ENCODE data around the gene ESAM.

Gene ESAM

GRCh38 chr11:124712392-124712791, 49.7 kb downstream of the ESAM start:
- H3K4me1 ChIP-seq: peaks cover 11 to 15% (median 13%) of the 10 kb centered on the region in 10 experiments
- H3K9ac ChIP-seq: no peak overlapping the region
- peaks cover 0 to 2% (median under 1%) of the 10 kb centered on the region in 11 experiments; a peak in 3 of 22 replicates for H4K20me1 ChIP-seq
- no peak overlapping the region for H3K4me3 ChIP-seq
- H3K27ac ChIP-seq: no peak overlapping the region
- H3K36me3 ChIP-seq: no peaks in the 10 kb centered on the region
- TF ChIP-seq Cebpa-rat (IDR thresholded peaks at IDR 0.05): no peak
- peaks cover 12 to 31% (median 21%) of the 10 kb centered on the region in 11 experiments for H3K27me3 ChIP-seq
- H3K9me3 ChIP-seq (replicated peaks in 1 of 11): peaks cover 11 to 19% (median 16%) of the 10 kb centered on the region in 11 experiments
- no peak overlapping the region for H3K4me2 ChIP-seq

DNA sequence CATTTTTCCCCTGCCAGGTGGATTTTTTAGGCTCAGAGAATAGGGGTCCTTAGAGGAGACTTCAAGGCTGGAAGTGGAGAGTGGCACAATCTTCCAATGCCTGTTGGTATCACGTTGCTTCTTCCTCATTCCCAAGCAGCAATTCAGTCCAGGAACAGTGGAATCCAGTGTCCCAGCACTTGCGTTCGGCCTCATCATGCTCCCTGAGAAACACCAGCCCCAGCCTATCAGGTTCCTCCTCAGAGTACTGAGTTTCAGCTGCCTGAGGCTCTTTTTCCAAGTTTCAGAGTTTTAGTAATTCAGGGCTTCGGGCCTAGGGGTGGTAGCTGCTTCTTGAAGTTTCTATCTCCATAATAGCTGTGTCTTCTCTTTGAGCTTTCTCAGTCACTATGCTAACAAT, 54.3 kb downstream of the ESAM start:
- Histone ChIP-seq H3K27me3 (no peaks in the 10 kb centered on the region), H4K20me1 (no peaks in the 10 kb centered on the region), H3K9ac (no peak overlapping the region), H3K27ac (no peak overlapping the region), H3K4me1 (no peaks in the 10 kb centered on the region), H3K36me3 (no peaks in the 10 kb centered on the region), H3K4me3 (no peak overlapping the region), H3K4me2 (no peak overlapping the region), H3K9me3 (replicated peaks in 1 of 11) (peaks cover 15 to 34% (median 27%) of the 10 kb centered on the region in 11 experiments)
- TF ChIP-seq Cebpa-rat (IDR thresholded peaks at IDR 0.05): no peak

Data from BLaER1 treated with 17β-estradiol and CSF1 and Interleukin-3, amounts not matched to agents 10 nM and 100 nM (cell line).